ENCODE data around the gene MRPL19. TPM values are rescaled to one million over a fixed set of nuclear protein-coding genes. Genes with fewer than 3 reads are reported as not detected.

Gene MRPL19
- total and polyA plus RNA-seq, 4 donors, result 15.7 to 40.6 (median 26.3) TPM

DNA sequence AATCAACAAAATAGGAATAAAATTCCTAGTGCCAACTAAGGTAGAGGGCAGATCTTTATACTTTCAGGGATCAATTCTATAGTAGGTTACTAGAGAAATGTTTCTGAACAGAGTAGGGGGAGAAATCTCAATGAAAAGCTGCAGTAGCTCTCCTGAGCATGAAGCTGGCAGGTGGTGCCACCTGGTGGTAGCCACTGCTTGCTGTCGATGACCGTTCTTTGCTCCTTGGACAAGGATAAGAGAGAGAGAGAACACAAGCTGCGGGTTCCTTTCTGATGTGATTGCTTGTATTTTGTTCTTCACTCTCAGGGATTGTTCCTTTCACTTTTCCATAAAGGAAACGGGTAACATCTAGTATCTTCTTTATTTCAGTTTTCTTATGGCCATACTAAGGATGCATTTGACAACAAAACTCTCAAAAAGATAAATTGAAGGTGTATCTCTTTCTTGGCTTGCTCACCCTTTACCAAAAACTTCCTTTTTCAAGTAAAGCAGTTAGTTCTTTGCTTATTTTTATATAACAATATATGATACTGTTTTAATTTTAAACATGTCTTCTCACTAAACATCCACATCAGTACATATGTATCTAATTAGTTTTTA lies 18.6 kb upstream of the MRPL19 start:
- Histone ChIP-seq H3K9me3 (ENCODE audit: control insufficient read depth, low read length) (no peaks in the 10 kb centered on the region), H3K27me3 (ENCODE audit: control insufficient read depth in 1 of 2, insufficient read depth in 2 of 2, low read length in 1 of 2) (no peaks in the 10 kb centered on the region), H3K36me3 (ENCODE audit: control insufficient read depth in 1 of 2, insufficient read depth in 2 of 2, low read length in 1 of 2) (no peaks in the 10 kb centered on the region), H3K4me1 (ENCODE audit: control insufficient read depth in 1 of 2, insufficient read depth in 2 of 2, low read length in 2 of 2) (no peaks in the 10 kb centered on the region), H3K27ac (ENCODE audit: low read depth in 1 of 2, low read length in 2 of 2) (no peak overlapping the region), H3K4me3 (ENCODE audit: low read length in 2 of 2) (no peak overlapping the region)
- peak; percentile 73 for ATAC-seq (ENCODE audit: low FRiP score)
- 1% methylated on average over 4 of the region's 4 CpGs for WGBS, 2 donors
- DNase-seq, result peak; percentile 69 to 89
- intact Hi-C loops (cut with DNase I), result no loop called here

DNA sequence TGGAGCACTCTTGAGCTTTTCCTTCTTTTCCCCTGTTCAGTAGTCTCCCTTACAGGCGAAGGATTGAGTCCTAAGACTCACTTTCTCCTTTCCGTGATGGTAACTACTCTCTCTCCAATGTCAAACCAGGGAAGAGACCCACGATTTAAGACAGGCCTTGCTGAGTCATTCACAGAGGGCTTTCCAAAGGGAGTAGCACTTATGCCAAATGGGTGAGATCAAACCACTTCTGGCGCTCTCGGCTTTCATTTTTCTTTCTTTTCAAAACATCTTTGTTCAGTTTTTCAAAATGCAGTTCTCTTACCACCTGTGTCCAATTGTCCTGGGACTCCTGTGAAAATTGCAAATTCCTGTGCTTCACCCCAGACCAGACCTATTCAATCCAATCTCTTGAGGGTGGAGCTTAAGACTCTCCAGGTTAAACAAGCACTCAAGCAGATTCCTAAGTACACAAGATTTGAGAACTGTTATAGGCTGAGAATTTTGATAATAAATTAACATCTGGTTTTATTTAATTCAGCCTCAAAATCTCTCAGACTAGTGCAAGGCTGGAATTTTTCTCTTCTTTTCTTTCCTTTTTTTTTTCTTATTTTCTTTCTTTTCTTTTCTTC lies 14.4 kb upstream of the MRPL19 start:
- 48 to 49% methylated on average over 5 of the region's 5 CpGs for WGBS, 2 donors
- intact Hi-C loops (cut with DNase I), result no loop called here
- ATAC-seq (ENCODE audit: low FRiP score), result peak; percentile 74
- no peak overlapping the region for H3K27ac ChIP-seq (ENCODE audit: low read depth in 1 of 2, low read length in 2 of 2)
- H3K4me1 ChIP-seq (ENCODE audit: control insufficient read depth in 1 of 2, insufficient read depth in 2 of 2, low read length in 2 of 2), result no peaks in the 10 kb centered on the region
- no peaks in the 10 kb centered on the region for H3K27me3 ChIP-seq (ENCODE audit: control insufficient read depth in 1 of 2, insufficient read depth in 2 of 2, low read length in 1 of 2)
- no peak overlapping the region for H3K4me3 ChIP-seq (ENCODE audit: low read length in 2 of 2)
- DNase-seq, result no peak
- no peaks in the 10 kb centered on the region for H3K36me3 ChIP-seq (ENCODE audit: control insufficient read depth in 1 of 2, insufficient read depth in 2 of 2, low read length in 1 of 2)
- H3K9me3 ChIP-seq (ENCODE audit: control insufficient read depth, low read length), result no peaks in the 10 kb centered on the region

DNA sequence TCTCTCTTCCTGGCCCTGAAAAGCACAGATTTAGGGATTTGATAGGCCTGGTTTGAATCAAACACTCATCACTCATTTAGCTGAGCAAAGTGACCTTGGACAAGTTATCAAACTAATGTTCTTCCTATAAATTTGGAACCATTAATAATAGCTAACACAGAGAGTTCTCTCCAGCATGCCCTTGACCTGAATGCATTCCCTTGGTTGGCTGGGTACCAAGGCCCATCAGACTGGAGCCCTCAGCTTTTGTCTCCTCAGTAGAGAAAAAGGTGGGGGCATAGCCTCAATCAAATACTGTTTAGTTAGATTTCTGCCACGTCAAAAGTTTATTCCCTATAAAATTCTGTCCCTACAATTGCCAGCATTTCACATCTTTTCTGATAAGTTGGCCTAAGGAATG lies 13.8 kb upstream of the MRPL19 start:
- no peaks in the 10 kb centered on the region for H3K27me3 ChIP-seq (ENCODE audit: control insufficient read depth in 1 of 2, insufficient read depth in 2 of 2, low read length in 1 of 2)
- H3K36me3 ChIP-seq (ENCODE audit: control insufficient read depth in 1 of 2, insufficient read depth in 2 of 2, low read length in 1 of 2), result no peaks in the 10 kb centered on the region
- no peak for ATAC-seq (ENCODE audit: low FRiP score)
- H3K27ac ChIP-seq (ENCODE audit: low read depth in 1 of 2, low read length in 2 of 2), result no peak overlapping the region
- H3K4me3 ChIP-seq (ENCODE audit: low read length in 2 of 2), result no peak overlapping the region
- no peak for DNase-seq
- 61 to 74% methylated on average over 1 of the region's 1 CpG for WGBS, 2 donors
- no peaks in the 10 kb centered on the region for H3K4me1 ChIP-seq (ENCODE audit: control insufficient read depth in 1 of 2, insufficient read depth in 2 of 2, low read length in 2 of 2)
- H3K9me3 ChIP-seq (ENCODE audit: control insufficient read depth, low read length), result no peaks in the 10 kb centered on the region
- intact Hi-C loops (cut with DNase I), result no loop called here

DNA sequence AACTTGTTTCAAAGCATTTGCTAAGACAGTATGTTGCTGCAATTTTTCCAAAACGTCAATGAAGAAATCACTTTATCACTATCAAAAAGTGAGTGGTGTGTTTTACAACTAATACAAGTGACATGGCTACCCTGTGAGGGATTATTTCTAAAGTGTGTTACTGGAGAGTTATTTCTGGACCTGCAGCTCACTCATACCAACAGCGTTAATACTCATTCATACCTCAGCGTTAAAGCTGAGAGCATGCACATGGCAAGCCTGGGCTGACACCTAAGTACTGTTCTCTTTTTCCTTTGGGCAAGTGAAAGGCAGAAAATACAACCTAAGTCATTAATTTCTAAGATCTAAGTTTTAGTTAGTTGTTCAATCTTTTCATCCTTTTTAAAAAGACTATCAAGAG lies 13.0 kb upstream of the MRPL19 start:
- DNase-seq (no peak), ATAC-seq (ENCODE audit: low FRiP score) (no peak)
- H3K36me3 ChIP-seq (ENCODE audit: control insufficient read depth in 1 of 2, insufficient read depth in 2 of 2, low read length in 1 of 2), result no peaks in the 10 kb centered on the region
- H3K27me3 ChIP-seq (ENCODE audit: control insufficient read depth in 1 of 2, insufficient read depth in 2 of 2, low read length in 1 of 2), result no peaks in the 10 kb centered on the region
- no peaks in the 10 kb centered on the region for H3K9me3 ChIP-seq (ENCODE audit: control insufficient read depth, low read length)
- H3K27ac ChIP-seq (ENCODE audit: low read depth in 1 of 2, low read length in 2 of 2), result no peak overlapping the region
- intact Hi-C loops (cut with DNase I), result no loop called here
- no peak overlapping the region for H3K4me3 ChIP-seq (ENCODE audit: low read length in 2 of 2)
- 60 to 72% methylated on average over 3 of the region's 3 CpGs for WGBS, 2 donors
- H3K4me1 ChIP-seq (ENCODE audit: control insufficient read depth in 1 of 2, insufficient read depth in 2 of 2, low read length in 2 of 2), result no peaks in the 10 kb centered on the region

DNA sequence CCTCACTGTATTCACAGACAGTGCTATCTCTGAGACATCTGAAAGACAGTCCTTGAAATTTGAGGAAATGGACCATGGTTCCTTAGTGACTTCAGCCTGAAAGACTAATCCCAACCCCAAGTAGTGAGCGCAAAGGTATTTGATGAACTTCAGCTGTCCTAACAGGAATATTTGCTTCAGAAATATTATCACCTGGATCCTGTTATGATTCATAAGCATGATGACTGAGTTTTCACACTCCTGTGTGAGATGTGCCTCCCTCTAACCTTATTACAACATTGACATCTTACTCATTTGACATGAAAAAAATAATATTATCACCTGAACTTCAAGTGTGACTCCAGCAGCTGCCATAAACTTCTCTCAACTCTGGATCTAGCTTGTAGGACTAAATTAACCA lies 11.6 kb upstream of the MRPL19 start:
- Histone ChIP-seq H3K9me3 (ENCODE audit: control insufficient read depth, low read length) (no peaks in the 10 kb centered on the region), H3K36me3 (ENCODE audit: control insufficient read depth in 1 of 2, insufficient read depth in 2 of 2, low read length in 1 of 2) (no peaks in the 10 kb centered on the region), H3K27ac (ENCODE audit: low read depth in 1 of 2, low read length in 2 of 2) (no peak overlapping the region), H3K4me3 (ENCODE audit: low read length in 2 of 2) (no peak overlapping the region), H3K27me3 (ENCODE audit: control insufficient read depth in 1 of 2, insufficient read depth in 2 of 2, low read length in 1 of 2) (no peaks in the 10 kb centered on the region), H3K4me1 (ENCODE audit: control insufficient read depth in 1 of 2, insufficient read depth in 2 of 2, low read length in 2 of 2) (no peaks in the 10 kb centered on the region)
- 52 to 96% methylated on average over 1 of the region's 1 CpG for WGBS, 2 donors
- ATAC-seq (ENCODE audit: low FRiP score) (no peak), DNase-seq (no peak)
- intact Hi-C loops (cut with DNase I), result no loop called here

GRCh38 chr2:75637568-75637967 lies 9.0 kb upstream of the MRPL19 start:
- H3K36me3 ChIP-seq (ENCODE audit: control insufficient read depth in 1 of 2, insufficient read depth in 2 of 2, low read length in 1 of 2), result no peaks in the 10 kb centered on the region
- H3K4me1 ChIP-seq (ENCODE audit: control insufficient read depth in 1 of 2, insufficient read depth in 2 of 2, low read length in 2 of 2), result no peaks in the 10 kb centered on the region
- no peak overlapping the region for H3K27ac ChIP-seq (ENCODE audit: low read depth in 1 of 2, low read length in 2 of 2)
- 35 to 42% methylated on average over 1 of the region's 1 CpG for WGBS, 2 donors
- ATAC-seq (ENCODE audit: low FRiP score) (no peak), DNase-seq (no peak)
- no peaks in the 10 kb centered on the region for H3K27me3 ChIP-seq (ENCODE audit: control insufficient read depth in 1 of 2, insufficient read depth in 2 of 2, low read length in 1 of 2)
- H3K4me3 ChIP-seq (ENCODE audit: low read length in 2 of 2), result no peak overlapping the region
- no peaks in the 10 kb centered on the region for H3K9me3 ChIP-seq (ENCODE audit: control insufficient read depth, low read length)
- intact Hi-C loops (cut with DNase I), result no loop called here

GRCh38 chr2:75640621-75641121 lies 5.9 kb upstream of the MRPL19 start:
- peak; percentile 96 for ATAC-seq (ENCODE audit: low FRiP score)
- Histone ChIP-seq H3K4me3 (ENCODE audit: low read length in 2 of 2) (no peak overlapping the region), H3K4me1 (ENCODE audit: control insufficient read depth in 1 of 2, insufficient read depth in 2 of 2, low read length in 2 of 2) (no peaks in the 10 kb centered on the region), H3K9me3 (ENCODE audit: control insufficient read depth, low read length) (no peaks in the 10 kb centered on the region), H3K27ac (ENCODE audit: low read depth in 1 of 2, low read length in 2 of 2) (no peak overlapping the region), H3K36me3 (ENCODE audit: control insufficient read depth in 1 of 2, insufficient read depth in 2 of 2, low read length in 1 of 2) (no peaks in the 10 kb centered on the region), H3K27me3 (ENCODE audit: control insufficient read depth in 1 of 2, insufficient read depth in 2 of 2, low read length in 1 of 2) (no peaks in the 10 kb centered on the region)
- 0% methylated on average over 3 of the region's 3 CpGs for WGBS, 2 donors
- intact Hi-C loops (cut with DNase I), result no loop called here
- peak; percentile 65 to 83 for DNase-seq

DNA sequence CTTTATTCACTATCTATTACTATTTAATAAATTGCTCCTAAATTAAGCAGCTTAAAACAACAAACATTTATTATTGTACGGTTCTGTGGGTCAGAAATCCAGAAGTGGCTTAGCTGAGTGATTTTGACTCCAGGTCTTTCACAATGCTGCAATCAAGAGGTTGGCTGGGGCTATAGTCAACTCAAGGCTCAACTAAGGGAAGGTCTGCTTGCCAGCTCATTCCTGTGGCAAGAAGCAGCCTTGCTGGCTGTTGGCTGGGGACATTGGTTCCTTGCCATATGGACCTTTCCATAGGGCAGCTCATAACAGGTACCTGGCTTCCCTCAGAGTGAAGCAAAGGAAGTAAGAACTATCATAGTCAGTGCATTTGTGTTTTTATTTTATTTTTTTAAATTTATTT lies 5.0 kb upstream of the MRPL19 start:
- Histone ChIP-seq H3K27ac (ENCODE audit: low read depth in 1 of 2, low read length in 2 of 2) (no peak overlapping the region), H3K36me3 (ENCODE audit: control insufficient read depth in 1 of 2, insufficient read depth in 2 of 2, low read length in 1 of 2) (no peaks in the 10 kb centered on the region), H3K27me3 (ENCODE audit: control insufficient read depth in 1 of 2, insufficient read depth in 2 of 2, low read length in 1 of 2) (no peaks in the 10 kb centered on the region), H3K9me3 (ENCODE audit: control insufficient read depth, low read length) (no peaks in the 10 kb centered on the region), H3K4me3 (ENCODE audit: low read length in 2 of 2) (no peak overlapping the region), H3K4me1 (ENCODE audit: control insufficient read depth in 1 of 2, insufficient read depth in 2 of 2, low read length in 2 of 2) (no peaks in the 10 kb centered on the region)
- ATAC-seq (ENCODE audit: low FRiP score) (peak; percentile 44), DNase-seq (no peak)
- intact Hi-C loops (cut with DNase I), result no loop called here
- 79 to 84% methylated on average over 1 of the region's 1 CpG for WGBS, 2 donors

DNA sequence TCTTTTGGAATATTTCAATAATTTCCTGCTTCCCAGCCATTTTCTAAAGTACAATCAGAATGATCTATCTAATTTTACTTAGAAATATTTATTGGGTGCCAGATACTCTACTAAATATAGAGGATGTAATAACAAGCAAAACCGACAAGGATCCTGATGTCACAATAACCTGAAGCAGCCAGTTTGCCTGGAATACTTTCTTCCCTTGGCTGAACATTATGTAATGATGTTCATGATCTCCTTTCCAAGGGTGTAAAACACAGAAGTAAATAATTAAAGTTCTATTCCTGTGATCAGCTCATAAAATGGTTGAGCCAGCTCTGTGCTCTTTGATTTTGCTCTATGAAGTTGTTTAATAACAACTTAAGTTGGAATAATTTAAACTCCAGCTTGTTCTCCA lies 2.6 kb upstream of the MRPL19 start:
- Histone ChIP-seq H3K27me3 (ENCODE audit: control insufficient read depth in 1 of 2, insufficient read depth in 2 of 2, low read length in 1 of 2) (no peaks in the 10 kb centered on the region), H3K4me1 (ENCODE audit: control insufficient read depth in 1 of 2, insufficient read depth in 2 of 2, low read length in 2 of 2) (no peaks in the 10 kb centered on the region), H3K4me3 (ENCODE audit: low read length in 2 of 2) (no peak overlapping the region), H3K9me3 (ENCODE audit: control insufficient read depth, low read length) (no peaks in the 10 kb centered on the region), H3K27ac (ENCODE audit: low read depth in 1 of 2, low read length in 2 of 2) (no peak overlapping the region), H3K36me3 (ENCODE audit: control insufficient read depth in 1 of 2, insufficient read depth in 2 of 2, low read length in 1 of 2) (no peaks in the 10 kb centered on the region)
- intact Hi-C loops (cut with DNase I), result loop anchor here in 1 of 2 donors (2.0 kb wide), 1 partner anchor 35 kb away; no protein-coding TSS in a partner anchor
- no peak for DNase-seq
- ATAC-seq (ENCODE audit: low FRiP score), result no peak
- WGBS, 2 donors, result 37 to 46% methylated on average over 1 of the region's 1 CpG
